ENCODE results near the gene CEACAM18. TPM values are rescaled to one million over a fixed set of nuclear protein-coding genes. Genes with fewer than 3 reads are reported as not detected.
A peak's percentile ranks its signal among the peaks of the same experiment; 100 is the strongest.

CEACAM18 gene
- total RNA-seq, 2 experiments from 2014 or later, result not detected

- Histone ChIP-seq H3K4me1 (ENCODE audit: insufficient read depth, low read length) (peaks cover 2% of the 10 kb centered on the region), H3K36me3 (ENCODE audit: insufficient read depth, low read length) (no peaks in the 10 kb centered on the region), H3K9me3 (ENCODE audit: control insufficient read depth in 1 of 2, insufficient read depth in 1 of 2, low read length in 2 of 2) (peaks cover 0 to 12% of the 10 kb centered on the region in 2 experiments), H3K27ac (ENCODE audit: low read depth in 1 of 2, low read length in 2 of 2) (no peak overlapping the region), H3K4me3 (ENCODE audit: low read length) (no peak overlapping the region), H3K27me3 (ENCODE audit: control insufficient read depth in 1 of 2, insufficient read depth in 2 of 2, low read length in 2 of 2) (peaks cover 19 to 21% of the 10 kb centered on the region in 2 experiments)
- no peak overlapping the region for H3K4me3 Mint-ChIP-seq
- H3K4me1 Mint-ChIP-seq (ENCODE audit: low read depth), result no peaks in the 10 kb centered on the region
- H3K27ac Mint-ChIP-seq, result no peak overlapping the region
- POLR2A ChIA-PET, result no interaction called here
- no peak for TF ChIP-seq CTCF (IDR thresholded peaks at IDR 0.05)
- CTCF ChIA-PET, result no interaction called here
- ATAC-seq (ENCODE audit: poor library complexity) (no peak), DNase-seq (no peak)
- H3K9me3 Mint-ChIP-seq, result no peaks in the 10 kb centered on the region
- intact Hi-C loops (cut with DNase I, micrococcal nuclease), result no loop called here
- no peaks in the 10 kb centered on the region for H3K36me3 Mint-ChIP-seq (ENCODE audit: low read depth)
- peaks cover 39% of the 10 kb centered on the region for H3K27me3 Mint-ChIP-seq
Measured at GRCh38 chr19:51458899-51459505, 19.3 kb upstream of the CEACAM18 start.

- TF ChIP-seq CTCF (IDR thresholded peaks at IDR 0.05), result no peak
- Histone ChIP-seq H3K4me1 (ENCODE audit: insufficient read depth, low read length) (peaks cover 2% of the 10 kb centered on the region), H3K27me3 (ENCODE audit: control insufficient read depth in 1 of 2, insufficient read depth in 2 of 2, low read length in 2 of 2) (peaks cover 17 to 21% of the 10 kb centered on the region in 2 experiments), H3K27ac (ENCODE audit: low read depth in 1 of 2, low read length in 2 of 2) (no peak overlapping the region), H3K36me3 (ENCODE audit: insufficient read depth, low read length) (no peaks in the 10 kb centered on the region), H3K9me3 (ENCODE audit: control insufficient read depth in 1 of 2, insufficient read depth in 1 of 2, low read length in 2 of 2) (peaks cover 0 to 12% of the 10 kb centered on the region in 2 experiments), H3K4me3 (ENCODE audit: low read length) (no peak overlapping the region)
- Mint-ChIP-seq H3K36me3 (ENCODE audit: low read depth) (no peaks in the 10 kb centered on the region), H3K27me3 (peaks cover 50% of the 10 kb centered on the region), H3K4me3 (no peak overlapping the region), H3K9me3 (no peaks in the 10 kb centered on the region), H3K27ac (no peak overlapping the region), H3K4me1 (ENCODE audit: low read depth) (no peaks in the 10 kb centered on the region)
- ChIA-PET CTCF (no interaction called here), POLR2A (no interaction called here)
- ATAC-seq (ENCODE audit: poor library complexity) (no peak), DNase-seq (peak in 1 of 14 experiments; percentile 19)
- intact Hi-C loops (cut with DNase I, micrococcal nuclease), result no loop called here
Measured at GRCh38 chr19:51460164-51460992, 18.0 kb upstream of the CEACAM18 start.

- TF ChIP-seq CTCF (IDR thresholded peaks at IDR 0.05), result no peak
- intact Hi-C loops (cut with DNase I, micrococcal nuclease), result no loop called here
- H3K27ac Mint-ChIP-seq, result no peak overlapping the region
- POLR2A ChIA-PET, result no interaction called here
- Histone ChIP-seq H3K27me3 (ENCODE audit: control insufficient read depth in 1 of 2, insufficient read depth in 2 of 2, low read length in 2 of 2) (peaks cover 18 to 21% of the 10 kb centered on the region in 2 experiments), H3K4me3 (ENCODE audit: low read length) (no peak overlapping the region), H3K27ac (ENCODE audit: low read depth in 1 of 2, low read length in 2 of 2) (no peak overlapping the region), H3K9me3 (ENCODE audit: control insufficient read depth in 1 of 2, insufficient read depth in 1 of 2, low read length in 2 of 2) (peaks cover 0 to 12% of the 10 kb centered on the region in 2 experiments), H3K36me3 (ENCODE audit: insufficient read depth, low read length) (no peaks in the 10 kb centered on the region), H3K4me1 (ENCODE audit: insufficient read depth, low read length) (peaks cover 2% of the 10 kb centered on the region)
- H3K36me3 Mint-ChIP-seq (ENCODE audit: low read depth), result no peaks in the 10 kb centered on the region
- DNase-seq, result no peak
- peaks cover 50% of the 10 kb centered on the region for H3K27me3 Mint-ChIP-seq
- no peak for ATAC-seq (ENCODE audit: poor library complexity)
- H3K4me3 Mint-ChIP-seq, result no peak overlapping the region
- H3K9me3 Mint-ChIP-seq, result no peaks in the 10 kb centered on the region
- CTCF ChIA-PET, result no interaction called here
- H3K4me1 Mint-ChIP-seq (ENCODE audit: low read depth), result no peaks in the 10 kb centered on the region
Measured at GRCh38 chr19:51461723-51462161, 16.6 kb upstream of the CEACAM18 start.

Data from CD4-positive, alpha-beta T cell (primary cell).